Measurements from ENCODE around the gene LY6G5B.

DNA sequence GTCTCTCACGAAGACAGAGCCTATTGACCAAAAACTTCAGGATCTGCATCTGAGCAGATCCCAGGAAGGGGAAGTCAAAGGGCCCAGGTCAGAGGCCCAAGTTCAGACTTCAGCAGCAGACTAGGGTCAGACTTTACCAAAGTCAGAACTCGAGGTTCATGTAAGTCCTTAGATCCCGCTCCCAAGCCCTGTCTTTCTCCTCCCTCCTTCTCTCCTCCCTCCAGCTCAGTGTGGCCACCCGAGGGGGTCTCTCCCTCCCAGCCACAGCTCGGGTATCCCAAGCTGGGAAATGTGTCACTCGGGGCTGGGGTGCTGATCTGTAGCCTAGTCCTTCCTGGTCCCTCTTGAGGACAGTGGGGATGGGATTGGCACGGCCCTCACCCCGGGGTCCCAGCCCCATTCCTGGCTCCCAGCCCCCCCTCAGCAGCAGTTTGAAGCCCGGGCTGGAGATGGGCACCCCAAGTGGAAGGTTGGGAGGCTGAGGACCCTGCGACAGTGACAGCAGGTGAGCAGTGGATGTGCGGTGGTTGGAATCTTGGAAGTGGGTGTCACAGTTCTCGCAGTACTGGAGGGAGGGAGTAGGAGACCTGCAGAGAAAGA is 7.6 kb upstream of the LY6G5B start:
- TF ChIP-seq CREB1 (CRISPR knock-in tag; IDR thresholded peaks at IDR 0.05; ENCODE audit: low read depth): no peak
- TF ChIP-seq, protein P1, sequence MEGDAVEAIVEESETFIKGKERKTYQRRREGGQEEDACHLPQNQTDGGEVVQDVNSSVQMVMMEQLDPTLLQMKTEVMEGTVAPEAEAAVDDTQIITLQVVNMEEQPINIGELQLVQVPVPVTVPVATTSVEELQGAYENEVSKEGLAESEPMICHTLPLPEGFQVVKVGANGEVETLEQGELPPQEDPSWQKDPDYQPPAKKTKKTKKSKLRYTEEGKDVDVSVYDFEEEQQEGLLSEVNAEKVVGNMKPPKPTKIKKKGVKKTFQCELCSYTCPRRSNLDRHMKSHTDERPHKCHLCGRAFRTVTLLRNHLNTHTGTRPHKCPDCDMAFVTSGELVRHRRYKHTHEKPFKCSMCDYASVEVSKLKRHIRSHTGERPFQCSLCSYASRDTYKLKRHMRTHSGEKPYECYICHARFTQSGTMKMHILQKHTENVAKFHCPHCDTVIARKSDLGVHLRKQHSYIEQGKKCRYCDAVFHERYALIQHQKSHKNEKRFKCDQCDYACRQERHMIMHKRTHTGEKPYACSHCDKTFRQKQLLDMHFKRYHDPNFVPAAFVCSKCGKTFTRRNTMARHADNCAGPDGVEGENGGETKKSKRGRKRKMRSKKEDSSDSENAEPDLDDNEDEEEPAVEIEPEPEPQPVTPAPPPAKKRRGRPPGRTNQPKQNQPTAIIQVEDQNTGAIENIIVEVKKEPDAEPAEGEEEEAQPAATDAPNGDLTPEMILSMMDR (conservative IDR thresholded peaks at IDR 0.05; ENCODE audit: low read depth in 2 of 2): no peak

Measured in GM23338 (cell line).